Bronchial epithelial cell (primary cell): ENCODE results near the gene PGK1. TPM values are rescaled to one million over a fixed set of nuclear protein-coding genes. Genes with fewer than 3 reads are reported as not detected.

Source experiments
- DNase-seq: peaks from one replicate; pipeline ENCODE4 v3.0.0-alpha.2; 2010; ENCODE audit warnings: low read depth
- FAIRE-seq: peaks from 2 replicates; lab custom pipeline; 2011; peaks lifted over from hg19 to GRCh38; lab: Jason Lieb, UNC
- H3K27me3 ChIP-seq: 2 replicates; pipeline ENCODE4 v1.5.1; 2011; ENCODE audit warnings: low read length; ENCODE audit not compliant: control insufficient read depth, insufficient read depth
- H3K36me3 ChIP-seq: 2 replicates; pipeline ENCODE4 v1.5.1; 2011; ENCODE audit warnings: low read length; ENCODE audit not compliant: control insufficient read depth, insufficient read depth
- H3K4me3 ChIP-seq: 2 replicates; pipeline ENCODE4 v1.5.1; 2011; ENCODE audit warnings: mild to moderate bottlenecking, low read depth, low read length, control low read depth
- CTCF ChIP-seq: IDR thresholded peaks from 2 replicates; pipeline ENCODE4 v1.5.1; 2011; ENCODE audit warnings: mild to moderate bottlenecking, moderate library complexity, low read length, control low read depth, inconsistent platforms; ENCODE audit not compliant: insufficient read depth, severe bottlenecking
- total RNA-seq: library from RNA; depleted of rRNA; stranded (reverse); fragments of >200 nt; gene quantifications from 2 replicates; pipeline ENCODE4 v1.2.1, GENCODE V29; 2014

Gene PGK1
- total RNA-seq, 1 donor from 2014 or later, result 339 TPM

- Histone ChIP-seq H3K4me3 (no peak overlapping the region), H3K27me3 (no peaks in the 10 kb centered on the region), H3K36me3 (no peaks in the 10 kb centered on the region)
- FAIRE-seq (no peak), DNase-seq (no peak)
- TF ChIP-seq CTCF, result no peak
Measured at GRCh38 chrX:78165425-78165824, 61.4 kb downstream of the PGK1 start.

- DNase-seq (peak; percentile 55), FAIRE-seq (no peak)
- H3K36me3 ChIP-seq, result no peaks in the 10 kb centered on the region
- no peaks in the 10 kb centered on the region for H3K27me3 ChIP-seq
- TF ChIP-seq CTCF, result no peak
- no peak overlapping the region for H3K4me3 ChIP-seq
Measured at GRCh38 chrX:78168065-78168464, 64.0 kb downstream of the PGK1 start.

Other genes starting within 250 kb of the PGK1 start
- gene MAGT1, start 208.8 kb upstream of the PGK1 start, total RNA-seq, result 67.7 and 179 TPM in 2 replicates
- 358 and 360 TPM in 2 replicates for gene COX7B, start 204.8 kb upstream of the PGK1 start, total RNA-seq
- 2.4 and 3.1 TPM in 2 replicates for gene ATP7A, start 193.6 kb upstream of the PGK1 start, total RNA-seq
- not detected in 2 replicates for gene PGAM4, start 134.6 kb upstream of the PGK1 start, total RNA-seq
- gene TAF9B, start 35.4 kb downstream of the PGK1 start, total RNA-seq, result 3.8 and 4.2 TPM in 2 replicates
- gene CYSLTR1, start 223.4 kb downstream of the PGK1 start, total RNA-seq, result not detected in 2 replicates